Nephron progenitor cell (in vitro differentiated cells): ENCODE measurements around the gene PLAAT3.

Source experiments
- DNase-seq: peaks from one replicate; pipeline ENCODE4 v3.0.0; 2021
- H3K27ac Mint-ChIP-seq: 2 replicates; pipeline ENCODE4 v1.8.0; 2021; ENCODE audit warnings: mild to moderate bottlenecking, moderate library complexity, mixed read lengths
- H3K27me3 Mint-ChIP-seq: 2 replicates; pipeline ENCODE4 v1.8.0; 2021; ENCODE audit warnings: mild to moderate bottlenecking, low read depth, mixed read lengths; ENCODE audit not compliant: poor library complexity
- H3K36me3 Mint-ChIP-seq: 2 replicates; pipeline ENCODE4 v1.8.0; 2021; ENCODE audit warnings: low read depth, mixed read lengths
- H3K4me1 Mint-ChIP-seq: 2 replicates; pipeline ENCODE4 v1.8.0; 2021; ENCODE audit warnings: mixed read lengths
- H3K4me3 Mint-ChIP-seq: 2 replicates; pipeline ENCODE4 v1.8.0; 2021; ENCODE audit warnings: mild to moderate bottlenecking, moderate library complexity, mixed read lengths
- H3K9me3 Mint-ChIP-seq: 2 replicates; pipeline ENCODE4 v1.8.0; 2021; ENCODE audit warnings: mild to moderate bottlenecking, moderate library complexity, mixed read lengths
- TF ChIP-seq, protein P1 (sequence below): fragments of 200-600 bp; sonication (generic); IDR thresholded peaks from 2 replicates; pipeline ENCODE4 v1.5.0; 2021; ENCODE audit warnings: antibody characterized with exemption

The PLAAT3 gene

DNA sequence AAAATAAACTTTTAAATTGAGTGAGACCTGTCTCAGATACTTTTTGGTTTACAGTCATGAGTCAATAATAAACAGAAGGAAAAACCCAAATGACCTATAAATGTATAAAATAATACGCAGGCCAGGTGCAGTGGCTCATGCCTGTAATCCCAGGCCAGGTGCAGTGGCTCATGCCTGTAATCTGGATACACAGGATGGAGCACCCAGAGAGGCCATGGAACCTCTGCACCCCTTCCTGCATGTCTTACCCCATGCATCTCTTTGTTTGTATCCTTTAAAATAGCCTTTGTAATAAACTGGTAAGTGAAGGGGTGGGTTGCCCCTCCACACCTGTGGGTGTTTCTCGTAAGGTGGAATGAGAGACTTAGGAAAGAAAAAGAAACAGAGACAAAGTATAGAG lies 86.6 kb downstream of the PLAAT3 start:
- Mint-ChIP-seq H3K36me3 (no peaks in the 10 kb centered on the region), H3K4me1 (peaks cover 6% of the 10 kb centered on the region)

More for the DNA sequence above, 86.6 kb downstream of the PLAAT3 start:
- TF ChIP-seq, protein P1, sequence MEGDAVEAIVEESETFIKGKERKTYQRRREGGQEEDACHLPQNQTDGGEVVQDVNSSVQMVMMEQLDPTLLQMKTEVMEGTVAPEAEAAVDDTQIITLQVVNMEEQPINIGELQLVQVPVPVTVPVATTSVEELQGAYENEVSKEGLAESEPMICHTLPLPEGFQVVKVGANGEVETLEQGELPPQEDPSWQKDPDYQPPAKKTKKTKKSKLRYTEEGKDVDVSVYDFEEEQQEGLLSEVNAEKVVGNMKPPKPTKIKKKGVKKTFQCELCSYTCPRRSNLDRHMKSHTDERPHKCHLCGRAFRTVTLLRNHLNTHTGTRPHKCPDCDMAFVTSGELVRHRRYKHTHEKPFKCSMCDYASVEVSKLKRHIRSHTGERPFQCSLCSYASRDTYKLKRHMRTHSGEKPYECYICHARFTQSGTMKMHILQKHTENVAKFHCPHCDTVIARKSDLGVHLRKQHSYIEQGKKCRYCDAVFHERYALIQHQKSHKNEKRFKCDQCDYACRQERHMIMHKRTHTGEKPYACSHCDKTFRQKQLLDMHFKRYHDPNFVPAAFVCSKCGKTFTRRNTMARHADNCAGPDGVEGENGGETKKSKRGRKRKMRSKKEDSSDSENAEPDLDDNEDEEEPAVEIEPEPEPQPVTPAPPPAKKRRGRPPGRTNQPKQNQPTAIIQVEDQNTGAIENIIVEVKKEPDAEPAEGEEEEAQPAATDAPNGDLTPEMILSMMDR: no peak
- H3K9me3 Mint-ChIP-seq: peaks cover 19% of the 10 kb centered on the region
- H3K27ac Mint-ChIP-seq: no peak overlapping the region
- H3K27me3 Mint-ChIP-seq: peaks cover 43% of the 10 kb centered on the region
- no peak overlapping the region for H3K4me3 Mint-ChIP-seq
- no peak for DNase-seq
